Esophagus squamous epithelium (tissue), 4 donors: Measurements from ENCODE around the gene USP10.

Source experiments
- CTCF ChIP-seq, 6 experiments: fragments of 450-650 bp in 4 of 6; fragments of 200-600 bp in 2 of 6; sonication (generic) in 2 of 6; IDR thresholded peaks; one replicate each; pipeline ENCODE4 v1.5.1; 2016 to 2019; ENCODE audit warnings: antibody characterized with exemption in 6 of 6, mild to moderate bottlenecking in 4 of 6, moderate library complexity in 4 of 6
- POLR2A ChIP-seq, 4 donors: fragments of 450-650 bp; IDR thresholded peaks; one replicate each; pipeline ENCODE4 v1.6.1; 2017; ENCODE audit warnings: antibody characterized with exemption in 4 of 4, mild to moderate bottlenecking in 4 of 4, moderate library complexity in 3 of 4

DNA sequence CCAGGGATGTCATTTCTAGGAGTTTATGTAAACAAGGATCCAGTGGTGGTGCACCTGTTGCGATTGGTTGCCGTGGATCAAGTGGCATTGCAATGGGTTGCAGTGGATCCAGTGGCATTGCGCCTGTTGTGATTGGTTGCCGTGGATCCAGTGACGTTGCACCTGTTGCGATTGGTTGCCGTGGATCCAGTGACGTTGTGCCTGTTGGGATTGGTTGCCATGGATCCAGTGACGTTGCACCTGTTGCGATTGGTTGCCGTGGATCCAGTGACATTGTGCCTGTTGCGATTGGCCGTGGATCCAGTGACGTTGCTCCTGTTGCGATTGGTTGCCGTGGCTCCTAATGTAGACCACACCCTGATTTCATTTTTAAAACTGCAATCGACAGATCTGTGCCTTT, 63.8 kb downstream of the USP10 start:
- no peak for TF ChIP-seq CTCF (IDR thresholded peaks at IDR 0.05)
- TF ChIP-seq POLR2A (IDR thresholded peaks at IDR 0.05): no peak
